Measurements from ENCODE around the gene SLC25A22.
A peak's percentile ranks its signal among the peaks of the same experiment; 100 is the strongest.

The SLC25A22 gene

GRCh38 chr11:800473-800872 is 2.4 kb upstream of the SLC25A22 start:
- no peaks in the 10 kb centered on the region for H3K27me3 Mint-ChIP-seq
- peaks cover 25% of the 10 kb centered on the region for H3K36me3 Mint-ChIP-seq (ENCODE audit: insufficient read depth)
- H3K9me3 Mint-ChIP-seq, result no peaks in the 10 kb centered on the region
- ATAC-seq (replicated peaks) (no peak), DNase-seq (no peak)
- no peak overlapping the region for H3K27ac Mint-ChIP-seq
- peaks cover 14% of the 10 kb centered on the region in 2 donors for H3K4me1 Mint-ChIP-seq (ENCODE audit: low read depth in 2 of 2)
- H3K4me3 Mint-ChIP-seq, result no peak overlapping the region

- no peaks in the 10 kb centered on the region for H3K27me3 Mint-ChIP-seq
- H3K9me3 Mint-ChIP-seq, result no peaks in the 10 kb centered on the region
- no peak overlapping the region for H3K27ac Mint-ChIP-seq
- DNase-seq (no peak), ATAC-seq (replicated peaks) (no peak)
- no peak overlapping the region for H3K4me3 Mint-ChIP-seq
- peaks cover 31% of the 10 kb centered on the region for H3K36me3 Mint-ChIP-seq (ENCODE audit: insufficient read depth)
- H3K4me1 Mint-ChIP-seq (ENCODE audit: low read depth in 2 of 2), result peaks cover 14% of the 10 kb centered on the region in 2 donors
Measured at GRCh38 chr11:799641-800316, 1.7 kb upstream of the SLC25A22 start.

GRCh38 chr11:797296-798092 is 587 bp downstream of the SLC25A22 start:
- ATAC-seq (replicated peaks), result peak; percentile 64
- H3K4me3 Mint-ChIP-seq, result peak overlapping the region; percentile 91
- H3K36me3 Mint-ChIP-seq (ENCODE audit: insufficient read depth), result peaks cover 31% of the 10 kb centered on the region
- peaks cover 9 to 11% of the 10 kb centered on the region in 2 donors for H3K4me1 Mint-ChIP-seq (ENCODE audit: low read depth in 2 of 2)
- peak overlapping the region; percentile 88 to 96 for H3K27ac Mint-ChIP-seq
- peak; percentile 76 to 83 (median 79) for DNase-seq
- no peaks in the 10 kb centered on the region for H3K27me3 Mint-ChIP-seq
- no peaks in the 10 kb centered on the region for H3K9me3 Mint-ChIP-seq

GRCh38 chr11:796565-797295 is 1.4 kb downstream of the SLC25A22 start:
- no peak for ATAC-seq (replicated peaks)

GRCh38 chr11:795634-796564 is 2.2 kb downstream of the SLC25A22 start:
- Mint-ChIP-seq H3K4me1 (ENCODE audit: low read depth in 2 of 2) (peaks cover 9 to 11% of the 10 kb centered on the region in 2 donors), H3K36me3 (ENCODE audit: insufficient read depth) (peaks cover 31% of the 10 kb centered on the region), H3K9me3 (no peaks in the 10 kb centered on the region), H3K27me3 (no peaks in the 10 kb centered on the region), H3K4me3 (peak overlapping the region; percentile 91), H3K27ac (peak overlapping the region; percentile 88 to 96)
- ATAC-seq (replicated peaks) (peak; percentile 41), DNase-seq (peak; percentile 59 to 68 (median 61))

More at GRCh38 chr11:796565-797295, 1.4 kb downstream of the SLC25A22 start:
- Mint-ChIP-seq H3K36me3 (ENCODE audit: insufficient read depth) (peaks cover 28% of the 10 kb centered on the region), H3K27me3 (no peaks in the 10 kb centered on the region), H3K27ac (peak overlapping the region; percentile 88 to 96), H3K4me3 (peak overlapping the region; percentile 91), H3K9me3 (no peaks in the 10 kb centered on the region), H3K4me1 (ENCODE audit: low read depth in 2 of 2) (peaks cover 9 to 11% of the 10 kb centered on the region in 2 donors)
- DNase-seq, result no peak

GRCh38 chr11:794766-795633 is 3.1 kb downstream of the SLC25A22 start:
- Mint-ChIP-seq H3K9me3 (no peaks in the 10 kb centered on the region), H3K27ac (peak overlapping the region; percentile 88 to 96), H3K4me1 (ENCODE audit: low read depth in 2 of 2) (peaks cover 9 to 11% of the 10 kb centered on the region in 2 donors), H3K36me3 (ENCODE audit: insufficient read depth) (peaks cover 31% of the 10 kb centered on the region), H3K4me3 (peak overlapping the region; percentile 91), H3K27me3 (no peaks in the 10 kb centered on the region)
- no peak for DNase-seq
- ATAC-seq (replicated peaks), result no peak

GRCh38 chr11:794013-794765 is 3.9 kb downstream of the SLC25A22 start:
- no peaks in the 10 kb centered on the region for H3K27me3 Mint-ChIP-seq
- peak overlapping the region; percentile 45 to 91 for H3K4me3 Mint-ChIP-seq
- no peaks in the 10 kb centered on the region for H3K9me3 Mint-ChIP-seq
- ATAC-seq (replicated peaks) (no peak), DNase-seq (no peak)
- H3K36me3 Mint-ChIP-seq (ENCODE audit: insufficient read depth), result peaks cover 31% of the 10 kb centered on the region
- peak overlapping the region in 1 of 2 donors; percentile 35 for H3K27ac Mint-ChIP-seq
- peaks cover 9 to 11% of the 10 kb centered on the region in 2 donors for H3K4me1 Mint-ChIP-seq (ENCODE audit: low read depth in 2 of 2)

GRCh38 chr11:793556-793955 is 4.5 kb downstream of the SLC25A22 start:
- Mint-ChIP-seq H3K4me1 (ENCODE audit: low read depth in 2 of 2) (peaks cover 9 to 11% of the 10 kb centered on the region in 2 donors), H3K27ac (no peak overlapping the region), H3K9me3 (no peaks in the 10 kb centered on the region), H3K36me3 (ENCODE audit: insufficient read depth) (peaks cover 31% of the 10 kb centered on the region), H3K27me3 (peaks cover 0 to 4% of the 10 kb centered on the region in 2 donors), H3K4me3 (peak overlapping the region; percentile 40 to 45)
- ATAC-seq (replicated peaks) (no peak), DNase-seq (no peak)

- ATAC-seq (replicated peaks) (no peak), DNase-seq (no peak)
- H3K9me3 Mint-ChIP-seq, result no peaks in the 10 kb centered on the region
- H3K27me3 Mint-ChIP-seq, result peaks cover 0 to 6% of the 10 kb centered on the region in 2 donors
- H3K27ac Mint-ChIP-seq, result no peak overlapping the region
- peaks cover 31% of the 10 kb centered on the region for H3K36me3 Mint-ChIP-seq (ENCODE audit: insufficient read depth)
- H3K4me3 Mint-ChIP-seq, result no peak overlapping the region
- peaks cover 9 to 11% of the 10 kb centered on the region in 2 donors for H3K4me1 Mint-ChIP-seq (ENCODE audit: low read depth in 2 of 2)
Measured at GRCh38 chr11:792873-793272, 5.2 kb downstream of the SLC25A22 start.

- DNase-seq (no peak), ATAC-seq (replicated peaks) (no peak)
- no peak overlapping the region for H3K4me3 Mint-ChIP-seq
- H3K27me3 Mint-ChIP-seq, result peaks cover 0 to 6% of the 10 kb centered on the region in 2 donors
- no peak overlapping the region for H3K27ac Mint-ChIP-seq
- peaks cover 9 to 11% of the 10 kb centered on the region in 2 donors for H3K4me1 Mint-ChIP-seq (ENCODE audit: low read depth in 2 of 2)
- H3K36me3 Mint-ChIP-seq (ENCODE audit: insufficient read depth), result peaks cover 28% of the 10 kb centered on the region
- no peaks in the 10 kb centered on the region for H3K9me3 Mint-ChIP-seq
Measured at GRCh38 chr11:792535-792821, 5.6 kb downstream of the SLC25A22 start.

- Mint-ChIP-seq H3K27ac (no peak overlapping the region), H3K27me3 (peaks cover 0 to 6% of the 10 kb centered on the region in 2 donors), H3K36me3 (ENCODE audit: insufficient read depth) (peaks cover 22% of the 10 kb centered on the region), H3K4me1 (ENCODE audit: low read depth in 2 of 2) (peaks cover 7 to 8% of the 10 kb centered on the region in 2 donors), H3K9me3 (no peaks in the 10 kb centered on the region), H3K4me3 (no peak overlapping the region)
- DNase-seq, result no peak
- ATAC-seq (replicated peaks), result no peak
Measured at GRCh38 chr11:791658-792534, 6.2 kb downstream of the SLC25A22 start.
